Neural progenitor cell (in vitro differentiated cells): ENCODE measurements around the gene DLEC1.
"Not testable (repeated sequence)": the region's sequence is repeated elsewhere in the genome, so short reads cannot be mapped to it uniquely, and the experiment has no call there.

Experiments
- CTCF ChIP-seq: fragments of 200-600 bp; sonication (generic); IDR thresholded peaks from 2 replicates; pipeline ENCODE4 v1.5.1; 2017; ENCODE audit warnings: antibody characterized with exemption, mild to moderate bottlenecking
- EZH2 ChIP-seq: fragments of 200-600 bp; sonication (generic); IDR thresholded peaks from 2 replicates; pipeline ENCODE4 v1.6.1; 2017; ENCODE audit warnings: antibody characterized with exemption, mild to moderate bottlenecking, moderate library complexity

- TF ChIP-seq CTCF, EZH2: not testable (repeated sequence)
These were observed 121.7 kb downstream of the DLEC1 start for GRCh38 chr3:38160704-38161103.
